ENCODE data around the gene LAGE3.

LAGE3 gene

DNA sequence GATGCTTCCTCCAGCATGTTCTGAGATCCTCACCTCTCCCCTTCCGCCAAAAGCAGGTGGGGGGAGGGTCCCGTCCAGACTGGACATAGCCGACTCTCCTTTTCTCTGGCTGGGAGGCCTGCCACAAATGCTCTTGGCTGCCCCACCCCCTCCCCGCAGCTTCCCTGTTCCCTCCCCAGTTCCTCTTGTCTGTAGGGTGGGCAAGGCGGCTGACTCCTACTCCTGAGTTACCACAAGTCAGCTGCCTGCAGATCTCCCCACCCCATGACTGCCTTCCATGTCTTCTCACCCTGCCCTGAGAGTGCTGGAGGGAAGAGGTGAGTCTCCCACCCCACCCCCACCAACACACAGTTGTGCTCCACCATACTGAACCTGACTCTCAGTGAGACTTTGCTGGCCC lies 47.7 kb downstream of the LAGE3 start:
- DNase-seq = no peak

DNA sequence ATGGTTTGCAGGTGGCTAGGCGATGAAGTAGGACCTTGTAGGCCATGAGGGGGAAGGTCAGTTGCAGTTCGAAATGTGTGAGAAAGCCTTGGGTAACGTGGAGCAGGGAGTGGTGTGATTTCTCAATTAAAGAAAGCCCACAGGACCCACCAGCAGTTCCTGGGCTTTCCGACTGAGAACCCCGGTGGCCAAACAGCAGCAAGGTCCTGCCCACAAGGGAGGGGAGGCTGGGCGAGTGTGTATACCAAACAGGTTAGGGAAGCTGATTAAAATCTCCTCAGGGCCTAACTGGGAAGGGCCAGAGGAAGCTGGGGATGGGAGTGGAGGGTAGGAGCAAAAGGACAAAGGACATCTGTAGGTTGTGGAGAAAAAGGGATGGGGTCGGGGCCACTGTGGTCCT lies 48.2 kb downstream of the LAGE3 start:
- DNase-seq = no peak

DNA sequence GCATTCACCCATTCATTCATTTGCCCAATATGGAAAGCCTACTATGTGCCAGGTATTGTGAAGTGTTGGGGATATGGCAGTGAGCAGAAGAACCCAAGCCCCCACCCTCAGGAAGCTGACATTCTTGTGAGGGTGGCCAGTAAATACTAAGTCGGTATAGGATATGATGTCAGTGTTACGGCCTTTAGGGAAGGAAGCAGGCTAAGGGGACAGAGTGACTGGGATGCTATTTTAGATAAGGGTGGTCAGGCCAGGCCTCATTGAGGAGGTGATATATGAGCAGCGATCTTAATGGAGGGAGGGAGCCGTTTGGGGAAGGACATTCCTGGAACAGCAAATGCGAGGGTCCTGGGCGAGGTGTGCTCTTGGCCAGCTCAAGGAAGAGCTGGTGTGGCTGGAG lies 48.6 kb downstream of the LAGE3 start:
- no peak for DNase-seq

DNA sequence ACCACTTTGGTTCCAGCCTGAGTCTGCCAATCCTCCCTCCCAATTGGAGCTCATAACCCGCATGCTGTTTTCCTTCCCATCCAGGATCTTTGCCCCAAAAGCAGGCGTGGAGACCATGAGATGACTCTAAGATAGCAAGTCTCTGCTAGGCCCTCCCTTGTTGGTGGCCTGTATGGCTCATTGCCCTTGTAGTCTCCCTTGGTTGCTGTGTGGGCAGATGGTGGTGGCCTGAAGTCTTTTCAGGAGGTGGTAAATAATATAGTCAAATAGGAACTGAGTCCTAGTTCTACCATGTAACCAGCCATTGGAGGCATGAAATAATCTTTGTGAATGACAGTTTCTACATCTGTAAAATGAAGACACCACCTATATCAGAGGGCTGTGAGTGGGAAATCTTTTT lies 49.4 kb downstream of the LAGE3 start:
- no peak for DNase-seq

DNA sequence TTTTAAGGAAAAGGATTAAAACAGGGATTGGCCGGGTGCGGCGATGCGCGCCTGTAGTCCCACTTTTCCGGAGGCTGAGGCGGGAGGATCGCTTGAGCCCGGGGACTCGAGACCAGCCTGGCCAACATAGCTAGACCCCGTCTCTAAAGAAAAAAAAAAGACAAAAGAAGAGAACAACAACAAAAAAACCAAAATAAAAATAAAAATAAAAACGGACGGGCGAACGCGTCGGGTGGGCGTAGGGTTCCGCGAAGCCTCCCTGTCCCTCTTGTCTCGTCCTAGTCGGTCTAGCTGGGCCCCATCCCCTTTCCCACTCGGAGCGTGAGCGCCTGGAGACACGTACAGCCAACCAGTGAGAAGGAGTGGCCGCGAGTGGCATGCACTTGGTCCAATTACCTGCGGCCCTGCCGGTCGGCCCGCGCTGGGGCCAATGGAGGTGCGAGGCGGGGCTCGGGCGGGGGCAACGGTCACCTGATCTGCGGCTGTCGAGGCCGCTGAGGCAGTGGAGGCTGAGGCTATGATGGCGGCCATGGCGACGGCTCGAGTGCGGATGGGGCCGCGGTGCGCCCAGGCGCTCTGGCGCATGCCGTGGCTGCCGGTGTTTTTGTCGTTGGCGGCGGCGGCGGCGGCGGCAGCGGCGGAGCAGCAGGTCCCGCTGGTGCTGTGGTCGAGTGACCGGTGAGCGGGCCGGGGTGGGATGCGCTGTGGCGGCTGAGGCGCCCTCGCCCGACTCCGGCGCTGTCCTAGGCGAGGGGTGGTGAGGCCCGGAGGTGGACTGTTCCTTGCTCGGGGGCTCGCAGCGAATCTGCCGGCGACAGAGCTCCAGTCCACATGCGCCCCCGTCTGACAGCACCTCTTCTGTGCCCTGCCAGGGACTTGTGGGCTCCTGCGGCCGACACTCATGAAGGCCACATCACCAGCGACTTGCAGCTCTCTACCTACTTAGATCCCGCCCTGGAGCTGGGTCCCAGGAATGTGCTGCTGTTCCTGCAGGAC lies 50.6 kb downstream of the LAGE3 start, which contains the start of gene ATP6AP1:
Gene ATP6AP1 (plus strand): TSS at position 502 of the 996 bp plus-strand sequence. CDS start 16 bp downstream, at position 518.
- DNase-seq = peak; percentile 87
